22Rv1 (cell line): Measurements from ENCODE around the gene EHD2.

Experiments used
- ZFX ChIP-seq: fragments of 450-650 bp; IDR thresholded peaks from 2 replicates; pipeline ENCODE4 v1.6.1; 2017; ENCODE audit warnings: antibody characterized with exemption, borderline replicate concordance
- TF ChIP-seq, protein P1 (sequence below): fragments of 450-650 bp; IDR thresholded peaks from 2 replicates; pipeline ENCODE4 v1.5.1; 2017; ENCODE audit warnings: mild to moderate bottlenecking

DNA sequence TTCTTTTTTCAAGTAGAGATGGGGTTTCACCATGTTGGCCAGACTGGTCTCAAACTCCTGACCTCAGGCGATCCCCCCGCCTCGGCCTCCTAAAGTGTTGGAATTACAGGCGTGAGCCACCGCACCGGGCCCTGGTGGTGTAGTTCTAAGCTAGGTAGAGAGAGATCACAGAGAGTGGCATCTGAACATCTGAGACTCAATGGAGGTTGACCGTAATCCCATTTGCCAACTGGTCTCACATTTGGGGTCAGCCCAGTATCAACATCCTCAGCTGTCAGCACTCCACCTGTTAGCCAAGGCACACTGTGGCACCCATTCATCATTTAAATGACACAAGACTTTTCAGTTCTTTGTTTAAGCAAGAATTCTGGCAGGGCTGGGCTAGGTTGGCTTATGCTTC lies 73.3 kb downstream of the EHD2 start:
- TF ChIP-seq, protein P1, sequence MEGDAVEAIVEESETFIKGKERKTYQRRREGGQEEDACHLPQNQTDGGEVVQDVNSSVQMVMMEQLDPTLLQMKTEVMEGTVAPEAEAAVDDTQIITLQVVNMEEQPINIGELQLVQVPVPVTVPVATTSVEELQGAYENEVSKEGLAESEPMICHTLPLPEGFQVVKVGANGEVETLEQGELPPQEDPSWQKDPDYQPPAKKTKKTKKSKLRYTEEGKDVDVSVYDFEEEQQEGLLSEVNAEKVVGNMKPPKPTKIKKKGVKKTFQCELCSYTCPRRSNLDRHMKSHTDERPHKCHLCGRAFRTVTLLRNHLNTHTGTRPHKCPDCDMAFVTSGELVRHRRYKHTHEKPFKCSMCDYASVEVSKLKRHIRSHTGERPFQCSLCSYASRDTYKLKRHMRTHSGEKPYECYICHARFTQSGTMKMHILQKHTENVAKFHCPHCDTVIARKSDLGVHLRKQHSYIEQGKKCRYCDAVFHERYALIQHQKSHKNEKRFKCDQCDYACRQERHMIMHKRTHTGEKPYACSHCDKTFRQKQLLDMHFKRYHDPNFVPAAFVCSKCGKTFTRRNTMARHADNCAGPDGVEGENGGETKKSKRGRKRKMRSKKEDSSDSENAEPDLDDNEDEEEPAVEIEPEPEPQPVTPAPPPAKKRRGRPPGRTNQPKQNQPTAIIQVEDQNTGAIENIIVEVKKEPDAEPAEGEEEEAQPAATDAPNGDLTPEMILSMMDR, result no peak
- no peak for TF ChIP-seq ZFX
